ENCODE results near the gene TMEM54.

Gene TMEM54

DNA sequence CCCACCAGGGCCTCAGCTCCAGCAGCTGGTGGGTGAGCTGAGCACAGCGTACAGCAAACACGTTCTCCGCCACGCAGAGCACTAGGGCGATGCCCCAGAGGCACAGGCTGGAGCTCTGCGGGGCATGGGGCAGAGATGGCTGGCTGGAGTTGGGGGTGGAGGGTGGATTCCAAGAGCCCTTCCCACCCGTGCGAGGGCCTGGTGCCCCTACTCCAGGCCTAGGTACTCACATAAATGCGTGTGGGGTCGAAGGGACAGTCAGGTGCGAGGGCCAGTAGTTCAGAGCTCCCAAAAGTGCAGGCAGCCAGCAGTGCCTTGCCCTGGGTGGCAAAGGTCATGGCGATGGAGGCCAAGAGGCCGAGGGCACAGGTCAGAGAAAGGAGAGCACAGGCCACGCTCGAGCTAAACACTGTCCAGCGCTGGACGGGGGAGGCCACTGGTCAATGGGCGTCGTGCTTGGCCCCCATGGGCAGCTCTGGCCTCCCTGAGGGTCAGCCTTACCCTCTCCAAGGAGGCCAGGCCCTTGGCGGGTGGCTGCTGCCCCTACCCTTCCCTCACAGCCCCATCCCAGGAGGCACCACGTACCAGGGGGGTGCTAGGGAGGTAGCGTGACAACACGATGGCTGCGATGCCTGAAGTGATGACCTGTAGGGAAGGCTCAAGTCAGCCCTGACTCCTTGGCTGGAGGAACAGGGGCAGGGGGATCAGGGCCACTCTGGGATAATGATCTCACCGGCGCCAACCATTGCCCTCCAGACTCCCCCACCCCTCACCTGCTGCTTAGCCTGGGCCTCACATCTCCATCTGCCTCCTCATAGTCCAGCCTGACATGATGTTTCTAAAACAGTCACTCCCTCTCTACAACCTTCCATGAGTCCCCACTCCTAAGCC lies 5.6 kb downstream of the TMEM54 start:
- no peak for DNase-seq (ENCODE audit: low spot score)

DNA sequence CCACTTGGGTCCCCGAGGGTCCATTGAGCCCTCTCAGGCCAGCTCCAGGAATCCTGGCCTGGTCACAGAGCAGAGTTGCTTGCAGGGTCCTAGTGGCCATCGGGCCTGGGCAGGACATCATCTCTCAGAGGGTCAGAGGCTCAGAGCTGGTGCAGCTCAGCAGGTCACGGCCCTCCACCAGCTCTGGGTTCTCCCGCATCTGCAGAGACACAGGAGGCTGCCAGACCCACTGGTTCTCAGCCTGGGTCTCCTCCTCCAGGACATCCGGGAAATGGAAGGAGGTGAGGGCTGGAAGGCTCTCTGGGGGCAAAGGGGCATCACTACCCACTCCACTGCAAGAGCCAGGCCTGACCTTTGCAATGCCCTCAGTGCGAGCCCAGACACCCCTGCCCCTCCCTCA lies 6.5 kb downstream of the TMEM54 start:
- DNase-seq (ENCODE audit: low spot score): no peak

DNA sequence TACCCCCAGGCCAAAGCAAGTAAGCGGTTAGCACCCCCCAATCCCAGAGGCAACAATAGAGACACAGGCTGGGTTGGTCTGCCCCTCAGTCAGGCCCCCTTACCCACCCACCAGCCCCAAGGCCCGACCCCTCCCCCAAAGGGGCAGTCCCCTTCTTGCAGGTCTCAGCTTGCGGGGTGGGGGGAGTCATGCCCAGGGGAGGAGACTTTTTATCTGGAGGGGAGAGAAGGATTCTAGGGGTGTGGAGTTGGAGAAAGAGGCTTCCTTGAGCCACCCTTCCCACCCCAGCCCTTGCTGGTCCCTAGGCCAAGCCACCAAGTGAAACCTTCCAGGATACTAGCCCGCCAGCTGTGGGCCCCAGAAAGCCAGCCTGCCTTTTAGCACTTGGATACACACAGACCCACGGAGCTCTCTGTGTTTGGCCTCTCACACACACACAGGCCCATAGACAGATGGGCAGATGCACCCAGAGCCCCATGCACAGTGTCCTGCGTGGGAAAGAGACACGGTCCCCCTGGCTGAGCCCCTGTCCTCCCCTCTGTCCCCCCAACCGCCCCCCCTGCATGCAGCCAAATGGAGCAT lies 7.1 kb downstream of the TMEM54 start:
- no peak for DNase-seq (ENCODE audit: low spot score)

DNA sequence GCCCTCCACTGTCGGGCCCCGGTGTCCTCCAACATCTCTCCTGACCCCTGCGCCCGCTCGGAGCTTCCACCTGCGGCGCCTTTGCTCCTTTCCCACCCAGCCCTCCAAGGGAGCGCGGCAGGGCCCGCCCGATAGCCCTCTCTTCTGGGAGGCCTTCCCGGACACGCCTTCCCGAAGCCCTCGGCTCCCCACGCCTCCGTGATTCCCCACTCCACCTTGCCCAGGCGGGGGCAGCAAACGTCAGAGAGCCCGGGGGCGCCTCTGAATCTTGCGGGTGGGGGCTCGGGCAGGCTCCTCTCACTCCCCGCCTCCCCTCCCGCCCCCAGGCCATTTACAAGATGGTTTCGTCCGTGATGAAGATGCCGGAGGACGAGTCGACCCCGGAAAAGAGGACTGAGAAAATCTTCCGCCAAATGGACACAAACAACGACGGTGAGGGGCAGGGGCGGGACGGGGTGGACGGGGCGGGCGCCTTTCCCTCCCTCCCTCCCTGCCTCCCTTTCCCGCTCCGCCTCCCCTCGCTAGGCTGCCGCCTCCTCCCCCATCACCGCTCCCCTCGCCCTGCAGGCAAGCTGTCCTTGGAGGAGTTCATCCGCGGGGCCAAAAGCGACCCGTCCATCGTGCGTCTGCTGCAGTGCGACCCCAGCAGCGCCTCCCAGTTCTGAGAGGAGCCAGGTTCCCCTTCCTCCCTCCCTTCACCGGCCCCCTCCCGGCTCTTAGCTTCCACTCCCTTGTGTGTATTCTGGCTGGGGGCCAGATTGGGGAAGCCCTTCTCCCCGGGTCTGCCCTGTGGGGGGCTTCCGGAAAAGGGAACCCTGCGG lies 7.8 kb downstream of the TMEM54 start:
- DNase-seq (ENCODE audit: low spot score): no peak

DNA sequence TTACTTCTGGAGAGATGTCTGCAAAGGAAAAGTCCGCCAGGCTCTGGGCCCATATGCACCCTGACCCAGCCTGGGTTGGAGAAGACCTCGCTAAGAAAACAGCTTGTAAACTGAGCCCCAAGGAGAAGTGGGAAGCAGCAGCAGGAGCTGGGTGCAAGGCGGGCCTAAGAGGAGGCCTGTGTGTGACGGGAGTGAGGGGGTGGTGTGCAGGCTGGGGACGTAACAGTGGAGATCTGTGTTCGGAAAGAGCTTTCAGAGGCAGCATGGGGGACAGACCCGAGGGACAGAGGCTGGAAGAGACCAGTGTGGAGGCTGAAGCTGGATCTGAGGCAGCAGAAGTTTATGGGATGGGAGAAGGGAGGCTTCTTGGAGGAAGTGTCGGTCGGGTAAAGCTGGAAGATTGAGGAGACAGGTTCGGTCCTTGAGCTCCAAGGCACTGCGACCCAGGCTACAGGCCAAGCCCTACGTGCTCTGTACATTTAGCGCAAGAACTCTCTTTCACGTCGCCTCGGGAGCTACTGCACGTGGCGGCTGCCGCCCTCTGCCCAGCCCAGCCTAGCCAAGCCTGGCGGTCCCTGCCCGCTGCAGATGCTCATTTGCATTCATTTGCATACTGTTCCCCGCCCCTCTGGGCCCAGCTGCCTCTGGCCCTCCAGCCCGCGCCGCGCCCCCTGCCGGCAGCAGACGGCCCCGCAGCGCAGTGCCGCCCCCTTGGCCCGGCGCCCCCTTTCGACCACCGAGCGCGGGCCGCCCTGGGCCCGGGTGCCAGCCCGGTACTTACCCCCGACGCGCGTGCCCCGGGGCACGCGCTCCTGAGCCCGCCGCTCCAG lies 8.6 kb downstream of the TMEM54 start:
- DNase-seq (ENCODE audit: low spot score): no peak

DNA sequence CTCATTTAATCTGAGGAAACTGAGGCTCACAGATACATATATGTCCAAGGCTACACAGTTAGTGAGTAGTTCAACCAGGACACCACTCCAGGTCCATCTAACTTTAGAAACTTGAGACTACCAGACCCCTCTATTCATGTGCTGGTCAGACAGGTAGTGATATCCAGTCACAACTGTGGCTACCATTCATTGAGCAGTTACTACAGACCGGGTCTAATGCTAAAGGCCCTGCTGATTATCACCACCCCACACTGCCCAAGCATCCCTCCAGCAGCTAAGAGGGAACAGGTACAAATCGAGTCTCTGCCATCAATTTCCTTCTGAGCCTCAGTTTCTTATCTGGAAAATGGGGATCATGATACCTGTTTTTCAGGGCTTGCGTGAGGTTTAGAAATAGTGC lies 9.6 kb downstream of the TMEM54 start:
- no peak for DNase-seq (ENCODE audit: low spot score)

DNA sequence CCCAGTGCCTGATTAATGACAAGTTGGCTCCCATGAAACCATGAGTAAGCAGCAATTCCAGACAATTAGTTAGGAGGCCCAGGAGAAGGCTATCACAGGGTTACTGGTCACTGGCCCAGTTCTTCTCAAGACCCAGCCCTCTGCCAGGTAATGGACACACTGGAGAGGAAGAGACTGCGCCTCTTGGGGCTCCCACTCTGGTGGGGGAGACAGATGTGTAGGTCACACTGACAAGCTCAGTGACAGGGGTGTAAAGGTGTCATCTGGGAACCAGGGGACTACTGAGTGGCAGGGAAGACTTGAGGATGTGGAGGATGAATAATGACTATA lies 10.0 kb downstream of the TMEM54 start:
- no peak for DNase-seq (ENCODE audit: low spot score)

DNA sequence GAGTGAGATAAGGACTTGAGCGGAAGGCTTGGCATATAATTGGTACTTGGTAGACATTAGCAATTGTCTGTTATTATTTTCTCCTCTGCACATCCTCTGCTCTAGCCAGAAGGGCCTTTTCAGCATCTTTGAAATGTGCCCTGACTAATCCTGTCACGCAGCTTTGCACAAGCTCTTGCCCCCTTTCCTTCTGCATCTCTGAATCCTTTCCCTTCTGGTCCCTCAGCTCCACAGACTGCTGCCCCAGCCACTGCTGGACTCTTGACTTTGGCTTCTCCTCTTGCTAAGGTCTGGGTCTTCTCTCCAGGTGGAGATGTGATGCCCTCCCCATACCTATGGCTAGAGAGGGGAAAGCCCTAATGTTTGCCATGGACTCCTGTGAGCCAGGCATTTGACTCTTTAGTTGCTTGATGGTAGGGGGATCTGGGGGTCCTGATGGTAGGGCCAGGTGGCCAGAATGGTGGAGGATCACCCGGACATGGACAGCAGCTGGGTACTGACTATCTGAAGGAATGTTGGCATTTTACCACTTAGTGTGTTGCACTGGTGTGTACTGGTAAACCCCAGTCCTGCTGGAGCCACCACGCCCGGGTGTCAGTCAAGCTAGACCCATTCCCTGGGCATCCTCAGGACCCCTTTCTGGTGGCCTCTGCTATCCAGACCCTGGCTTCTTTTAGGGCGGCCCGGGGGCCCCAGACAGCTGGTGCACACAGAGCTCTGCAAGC lies 10.5 kb downstream of the TMEM54 start:
- no peak for DNase-seq (ENCODE audit: low spot score)

DNA sequence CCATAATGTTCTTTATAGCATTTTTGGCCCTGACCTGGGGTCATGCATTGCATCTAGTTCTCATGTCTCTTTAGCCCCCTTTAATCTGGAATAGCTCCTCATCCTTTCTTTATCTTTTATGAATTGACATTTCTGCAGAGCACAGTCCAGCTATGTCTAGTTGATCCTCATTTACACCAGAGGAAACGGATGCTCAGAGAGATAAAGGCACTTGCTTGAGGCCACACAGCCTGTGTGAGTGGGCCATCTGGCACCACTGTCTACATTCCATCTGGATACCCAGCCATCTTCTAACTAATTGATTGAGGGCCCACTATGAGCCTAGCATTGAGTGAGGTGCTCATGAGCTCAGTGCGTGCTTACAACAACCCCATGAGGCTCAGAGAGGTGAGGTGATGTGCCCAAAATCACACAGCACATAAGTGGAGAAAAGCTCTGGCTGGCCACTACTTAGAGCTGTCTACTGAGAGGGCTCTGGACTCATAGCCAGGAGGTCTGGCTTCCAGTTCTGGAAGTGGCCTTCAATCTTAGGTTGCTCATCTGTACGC lies 11.4 kb downstream of the TMEM54 start:
- no peak for DNase-seq (ENCODE audit: low spot score)

DNA sequence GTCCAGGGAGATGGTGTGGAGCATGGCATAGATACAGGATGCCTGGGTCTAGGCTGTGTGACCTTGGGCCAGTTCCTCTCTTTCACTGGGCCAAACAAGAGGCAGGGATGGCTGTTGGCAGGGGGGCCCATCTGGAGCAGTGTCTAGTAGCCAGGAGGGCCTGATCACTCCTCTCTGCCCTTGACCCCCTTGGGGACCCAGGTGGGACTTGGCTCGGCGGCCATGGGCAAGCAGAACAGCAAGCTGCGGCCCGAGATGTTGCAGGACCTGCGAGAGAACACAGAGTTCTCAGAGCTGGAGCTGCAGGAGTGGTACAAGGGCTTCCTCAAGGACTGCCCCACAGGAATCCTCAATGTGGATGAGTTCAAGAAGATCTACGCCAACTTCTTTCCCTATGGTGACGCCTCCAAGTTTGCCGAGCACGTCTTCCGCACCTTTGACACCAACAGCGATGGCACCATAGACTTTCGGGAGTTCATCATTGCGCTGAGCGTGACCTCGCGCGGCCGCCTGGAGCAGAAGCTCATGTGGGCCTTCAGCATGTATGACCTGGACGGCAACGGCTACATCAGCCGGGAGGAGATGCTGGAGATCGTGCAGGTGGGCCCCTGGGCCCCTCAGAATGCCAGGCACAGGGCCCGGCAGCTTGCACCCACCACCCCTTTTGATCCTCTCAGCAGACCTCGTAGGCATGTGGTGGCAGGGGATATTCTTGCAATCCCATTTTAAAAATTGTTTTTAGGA lies 12.3 kb downstream of the TMEM54 start:
- no peak for DNase-seq (ENCODE audit: low spot score)

DNA sequence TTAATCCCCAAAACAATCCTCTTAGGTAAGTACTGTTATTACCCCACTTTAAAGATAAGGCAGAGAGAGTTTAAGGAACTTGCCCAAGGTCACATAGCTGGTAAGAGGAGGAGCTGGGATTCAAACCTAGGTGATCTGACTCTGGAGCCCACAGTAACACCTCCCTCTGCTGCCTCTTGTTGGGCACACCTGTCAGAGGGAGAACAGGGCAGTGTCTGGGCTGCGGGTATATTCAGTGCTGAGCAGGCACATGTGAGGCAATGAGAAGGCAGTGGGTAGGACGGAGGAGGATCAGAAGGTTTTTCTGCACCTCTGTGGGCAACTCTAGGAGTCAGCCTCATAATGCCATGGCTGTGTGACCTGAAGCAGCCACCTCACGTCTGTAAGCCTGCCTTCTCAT lies 13.1 kb downstream of the TMEM54 start:
- no peak for DNase-seq (ENCODE audit: low spot score)

DNA sequence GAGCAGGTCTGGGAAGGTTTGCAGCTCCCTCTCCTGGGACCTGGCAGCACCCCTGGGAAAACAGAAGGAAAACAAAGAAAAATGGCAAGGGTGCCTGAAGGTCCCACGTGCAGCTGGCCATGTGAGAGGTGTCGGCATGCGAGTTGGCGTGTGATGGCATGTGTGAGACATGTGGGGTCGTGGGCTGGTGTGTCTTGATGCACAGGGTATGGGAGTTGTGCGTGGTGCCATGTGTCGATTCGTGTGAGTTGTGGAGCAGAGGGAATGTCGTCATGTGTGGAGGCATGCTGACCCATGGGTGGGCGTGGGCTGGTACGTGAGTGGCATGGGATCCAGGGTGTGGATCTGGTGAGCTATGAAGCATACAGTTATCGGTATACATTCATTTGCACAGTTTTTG lies 13.6 kb downstream of the TMEM54 start:
- no peak for DNase-seq (ENCODE audit: low spot score)

DNA sequence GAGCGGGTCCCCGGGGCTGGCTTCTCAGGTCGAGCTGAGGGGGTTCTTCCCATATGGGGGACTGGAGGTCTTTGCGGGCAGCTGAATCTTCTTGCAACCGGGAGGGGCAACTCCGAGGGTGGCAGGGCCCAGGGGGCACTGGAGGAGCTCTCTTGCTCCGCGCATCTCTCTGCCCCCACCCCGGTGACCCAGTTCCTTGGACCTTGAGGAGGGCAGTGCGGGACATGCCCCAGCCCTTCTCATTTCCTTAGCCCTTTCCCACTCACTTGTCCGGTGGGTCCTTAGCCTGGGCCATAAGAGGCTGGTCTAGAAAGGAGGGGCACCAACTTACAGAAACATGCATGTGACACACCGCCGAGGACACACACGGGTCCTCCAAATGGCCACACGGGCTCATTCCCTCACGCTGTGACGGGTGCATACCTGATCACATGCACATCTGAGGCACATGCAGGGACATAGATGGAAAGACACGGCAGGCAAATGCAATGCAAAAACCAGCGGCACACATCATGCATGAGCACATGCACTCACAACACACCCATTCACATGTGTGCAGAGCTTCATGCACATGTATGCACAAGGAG lies 14.3 kb downstream of the TMEM54 start:
- DNase-seq (ENCODE audit: low spot score): no peak

DNA sequence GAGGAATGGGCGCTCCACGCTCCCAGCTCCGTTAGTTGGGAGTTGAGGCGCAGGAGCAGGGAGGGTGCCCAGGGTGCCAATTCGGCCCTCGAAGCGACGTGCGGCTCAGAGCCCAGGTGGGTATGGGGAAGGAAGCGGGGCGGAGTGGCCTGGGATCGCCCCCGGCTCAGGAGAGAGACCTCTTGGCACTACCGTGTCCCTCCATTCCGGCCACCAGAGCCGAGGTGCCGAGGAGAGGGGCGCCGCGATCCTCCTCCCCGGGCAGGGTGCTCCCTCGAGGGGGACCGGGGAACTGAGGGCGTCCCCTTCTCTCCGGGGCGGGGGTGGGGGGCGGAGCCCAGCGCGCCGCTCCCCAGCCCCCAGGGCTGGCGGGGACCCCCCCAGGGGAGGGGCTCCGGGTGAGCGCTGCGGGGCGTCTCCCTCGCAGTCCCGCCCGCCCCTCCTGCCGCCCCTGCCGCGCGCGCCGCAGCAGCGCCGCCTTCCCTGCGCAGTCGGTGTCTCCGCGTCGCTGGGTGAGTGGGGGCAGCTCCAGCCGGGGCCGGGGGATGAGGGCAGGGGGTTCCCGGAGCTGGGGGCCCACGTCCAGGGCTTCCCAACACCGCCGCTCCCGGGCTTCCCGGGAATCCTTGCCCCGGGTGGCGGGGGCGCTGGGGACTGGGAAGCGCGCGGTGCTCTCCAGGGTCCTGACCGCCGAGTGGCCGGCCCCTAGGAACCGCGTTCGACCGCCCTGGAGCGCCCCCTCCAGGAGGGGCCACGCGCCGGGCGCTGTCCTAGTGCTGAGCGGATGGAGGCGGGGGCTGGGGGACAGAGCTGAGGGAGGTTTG lies 15.0 kb downstream of the TMEM54 start, which contains the start of gene HPCA:
Gene HPCA (plus strand): TSS at position 488 of the 824 bp plus-strand sequence. CDS start 2,408 bp downstream, outside the sequence.
- DNase-seq (ENCODE audit: low spot score): peak; percentile 41

DNA sequence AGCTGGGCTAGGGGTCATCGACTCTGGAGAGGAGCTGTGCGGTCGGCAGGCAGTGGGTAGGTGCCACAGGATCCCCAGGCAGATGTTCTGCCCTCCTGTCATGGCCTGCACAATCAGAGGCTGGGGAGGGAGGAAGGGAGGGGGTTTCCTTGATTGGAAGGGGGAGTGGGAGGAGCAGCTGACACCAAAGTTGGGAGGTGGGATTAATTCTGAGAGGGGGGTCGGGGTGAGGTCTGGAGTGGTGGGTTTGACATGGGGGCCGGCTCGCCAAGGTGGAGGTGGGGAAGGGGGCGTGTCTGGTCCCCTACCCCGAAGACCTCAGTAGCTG lies 15.5 kb downstream of the TMEM54 start:
- DNase-seq (ENCODE audit: low spot score): no peak

DNA sequence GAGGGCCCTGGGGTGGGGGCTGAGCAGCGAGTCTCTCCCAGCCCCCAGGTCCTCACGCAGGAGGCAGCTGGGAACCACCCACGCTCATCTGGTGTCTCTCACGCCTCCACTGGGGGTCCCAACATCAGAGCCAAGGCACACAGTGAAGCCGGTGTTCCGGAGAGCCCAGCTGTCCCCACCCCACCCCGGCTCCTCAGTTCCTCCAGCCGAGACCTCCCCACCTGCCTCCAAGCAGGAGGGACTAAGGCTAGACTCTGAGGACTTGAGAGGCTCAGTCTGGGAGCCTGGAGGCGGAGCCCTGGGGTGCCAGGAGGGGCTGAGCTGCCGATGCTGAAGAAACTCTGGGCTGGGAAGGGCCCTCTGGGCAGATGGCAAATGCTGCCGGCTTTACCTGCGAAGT lies 16.5 kb downstream of the TMEM54 start:
- DNase-seq (ENCODE audit: low spot score): no peak

DNA sequence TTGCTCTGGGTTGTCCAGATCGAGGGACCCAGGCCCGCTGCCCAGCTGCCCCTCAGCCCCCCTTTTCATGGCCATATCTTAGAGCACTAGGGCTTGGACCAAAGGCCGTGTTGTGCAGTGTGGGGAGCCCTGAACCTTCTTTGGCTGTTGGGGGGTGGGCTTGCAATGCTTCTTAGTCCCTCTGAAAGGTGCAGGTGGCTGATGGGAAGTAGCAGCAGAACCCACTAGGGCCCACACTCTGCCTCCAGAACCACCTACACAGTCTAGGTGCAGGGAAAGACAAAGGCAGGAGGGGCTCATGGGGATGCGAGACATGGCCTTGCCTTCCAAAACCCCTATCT lies 17.2 kb downstream of the TMEM54 start:
- no peak for DNase-seq (ENCODE audit: low spot score)

DNA sequence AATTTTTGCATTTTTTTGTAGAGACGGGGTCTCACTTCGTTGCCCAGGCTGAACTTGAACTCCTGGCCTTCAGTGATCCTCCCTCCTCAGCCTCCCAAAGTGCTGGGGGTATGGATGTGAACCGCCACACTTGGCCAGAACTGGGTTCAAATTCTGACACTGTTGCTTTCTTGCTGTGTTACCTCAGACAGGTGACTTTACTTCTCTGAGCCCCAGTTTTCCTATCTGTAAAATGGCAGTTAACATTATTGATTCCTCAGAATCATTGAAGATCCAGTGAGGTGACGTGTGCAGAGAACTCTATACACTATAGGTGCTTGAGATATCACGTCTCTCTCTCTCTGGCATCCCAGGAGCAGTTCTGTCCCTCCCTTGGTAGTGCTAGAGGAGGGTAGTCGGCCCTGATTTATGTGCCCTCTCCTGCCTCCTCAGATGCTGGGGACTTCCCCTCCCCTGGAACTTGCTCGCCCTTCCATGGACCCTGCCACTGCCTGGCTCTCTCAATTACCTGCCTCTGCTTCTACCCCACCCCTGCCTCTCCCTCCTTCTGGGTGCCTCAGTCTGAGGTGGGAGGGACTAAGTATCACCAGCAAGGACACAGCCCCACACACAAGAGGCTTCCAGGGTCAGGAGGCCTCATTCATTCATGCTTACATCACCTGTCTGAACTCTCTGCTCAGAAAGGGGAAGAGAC lies 17.7 kb downstream of the TMEM54 start:
- DNase-seq (ENCODE audit: low spot score): no peak
